Measurements from ENCODE around the gene ICE2.

Gene ICE2

GRCh38 chr15:60514261-60514881, 35.4 kb upstream of the ICE2 start:
- Histone ChIP-seq H3K4me3 (ENCODE audit: low read depth in 1 of 2, low read length in 1 of 2) (no peak overlapping the region), H3K36me3 (no peaks in the 10 kb centered on the region), H3K9me3 (no peaks in the 10 kb centered on the region), H3K4me1 (ENCODE audit: control insufficient read depth in 1 of 2, insufficient read depth in 1 of 2, low read depth in 1 of 2, low read length in 1 of 2) (no peaks in the 10 kb centered on the region), H3K27ac (no peak overlapping the region), H3K27me3 (no peaks in the 10 kb centered on the region)
- no peak for TF ChIP-seq CTCF (IDR thresholded peaks at IDR 0.05)

GRCh38 chr15:60513676-60514075, 34.7 kb upstream of the ICE2 start:
- no peak for TF ChIP-seq CTCF (IDR thresholded peaks at IDR 0.05)
- Histone ChIP-seq H3K27me3 (no peaks in the 10 kb centered on the region), H3K27ac (no peak overlapping the region), H3K9me3 (no peaks in the 10 kb centered on the region), H3K4me3 (ENCODE audit: low read depth in 1 of 2, low read length in 1 of 2) (no peak overlapping the region), H3K4me1 (ENCODE audit: control insufficient read depth in 1 of 2, insufficient read depth in 1 of 2, low read depth in 1 of 2, low read length in 1 of 2) (no peaks in the 10 kb centered on the region), H3K36me3 (no peaks in the 10 kb centered on the region)

GRCh38 chr15:60512937-60513336, 34.0 kb upstream of the ICE2 start:
- H3K9me3 ChIP-seq: no peaks in the 10 kb centered on the region
- H3K4me3 ChIP-seq (ENCODE audit: low read depth in 1 of 2, low read length in 1 of 2): no peak overlapping the region
- no peak for TF ChIP-seq CTCF (IDR thresholded peaks at IDR 0.05)
- H3K4me1 ChIP-seq (ENCODE audit: control insufficient read depth in 1 of 2, insufficient read depth in 1 of 2, low read depth in 1 of 2, low read length in 1 of 2): no peaks in the 10 kb centered on the region
- H3K36me3 ChIP-seq: no peaks in the 10 kb centered on the region
- H3K27me3 ChIP-seq: no peaks in the 10 kb centered on the region
- H3K27ac ChIP-seq: no peak overlapping the region

- Histone ChIP-seq H3K27me3 (no peaks in the 10 kb centered on the region), H3K27ac (no peak overlapping the region), H3K4me1 (ENCODE audit: control insufficient read depth in 1 of 2, insufficient read depth in 1 of 2, low read depth in 1 of 2, low read length in 1 of 2) (no peaks in the 10 kb centered on the region), H3K4me3 (ENCODE audit: low read depth in 1 of 2, low read length in 1 of 2) (no peak overlapping the region), H3K36me3 (no peaks in the 10 kb centered on the region), H3K9me3 (no peaks in the 10 kb centered on the region)
- TF ChIP-seq CTCF (IDR thresholded peaks at IDR 0.05): no peak
These were observed 32.5 kb upstream of the ICE2 start for GRCh38 chr15:60511351-60512031.

GRCh38 chr15:60510006-60510405, 31.1 kb upstream of the ICE2 start:
- TF ChIP-seq CTCF (IDR thresholded peaks at IDR 0.05): no peak
- H3K4me3 ChIP-seq (ENCODE audit: low read depth in 1 of 2, low read length in 1 of 2): no peak overlapping the region
- no peaks in the 10 kb centered on the region for H3K9me3 ChIP-seq
- H3K4me1 ChIP-seq (ENCODE audit: control insufficient read depth in 1 of 2, insufficient read depth in 1 of 2, low read depth in 1 of 2, low read length in 1 of 2): no peaks in the 10 kb centered on the region
- no peak overlapping the region for H3K27ac ChIP-seq
- no peaks in the 10 kb centered on the region for H3K36me3 ChIP-seq
- no peaks in the 10 kb centered on the region for H3K27me3 ChIP-seq
